PFSK-1 (cell line): ENCODE results near the gene LRRC4C.

Experiments
- FOXP2 ChIP-seq: optimal IDR thresholded peaks from 2 replicates; pipeline ENCODE3; 2011; ENCODE audit warnings: borderline replicate concordance, control low read depth, inconsistent platforms; ENCODE audit not compliant: insufficient read depth; ENCODE audit errors: extremely low read length, extremely low read depth
- POLR2AphosphoS5 ChIP-seq: IDR thresholded peaks from 2 replicates; pipeline ENCODE4 v1.6.1; 2012; ENCODE audit warnings: low read depth, mild to moderate bottlenecking, control low read depth, low read length, moderate library complexity
- REST ChIP-seq, 2 experiments: IDR thresholded peaks; 2 replicates each; pipeline versions ENCODE4 v1.6.1 to v1.8.0; 2011 to 2012; ENCODE audit warnings: low read depth in 2 of 2, low read length in 2 of 2, control low read depth in 1 of 2, inconsistent platforms in 1 of 2, mild to moderate bottlenecking in 1 of 2, moderate library complexity in 1 of 2; ENCODE audit not compliant: insufficient read depth in 1 of 2
- SIN3A ChIP-seq: IDR thresholded peaks from 2 replicates; pipeline ENCODE4 v1.6.1; 2012; ENCODE audit warnings: mild to moderate bottlenecking, low read length, moderate library complexity, borderline replicate concordance; ENCODE audit not compliant: insufficient read depth
- TAF1 ChIP-seq: IDR thresholded peaks from 2 replicates; pipeline ENCODE4 v1.6.1; 2012; ENCODE audit warnings: low read length, control low read depth, borderline replicate concordance; ENCODE audit not compliant: insufficient read depth

Gene LRRC4C

GRCh38 chr11:40269865-40270264 lies 1189.6 kb downstream of the LRRC4C start:
- TF ChIP-seq FOXP2: no peak
- no peak for TF ChIP-seq REST (IDR thresholded peaks at IDR 0.05; ENCODE audit: insufficient read depth in 1 of 2, low read depth in 2 of 2, low read length in 2 of 2)
- no peak for TF ChIP-seq TAF1
- TF ChIP-seq POLR2AphosphoS5: no peak

- TF ChIP-seq REST (IDR thresholded peaks at IDR 0.05; ENCODE audit: insufficient read depth in 1 of 2, low read depth in 2 of 2, low read length in 2 of 2) (no peak), SIN3A (no peak), FOXP2 (no peak), POLR2AphosphoS5 (no peak), TAF1 (no peak)
Observed at GRCh38 chr11:40268551-40268950, 1190.9 kb downstream of the LRRC4C start.

- TF ChIP-seq FOXP2 (no peak), POLR2AphosphoS5 (no peak), SIN3A (no peak), TAF1 (no peak)
Observed at GRCh38 chr11:40255457-40255856, 1204.0 kb downstream of the LRRC4C start.

GRCh38 chr11:40253166-40253565 lies 1206.3 kb downstream of the LRRC4C start:
- TF ChIP-seq SIN3A (no peak), POLR2AphosphoS5 (no peak)

GRCh38 chr11:40252236-40252635 lies 1207.2 kb downstream of the LRRC4C start:
- TF ChIP-seq TAF1 (no peak), SIN3A (no peak), POLR2AphosphoS5 (no peak), FOXP2 (no peak), REST (IDR thresholded peaks at IDR 0.05; ENCODE audit: insufficient read depth in 1 of 2, low read depth in 2 of 2, low read length in 2 of 2) (no peak)

GRCh38 chr11:40246983-40247382 lies 1212.5 kb downstream of the LRRC4C start:
- no peak for TF ChIP-seq REST (IDR thresholded peaks at IDR 0.05; ENCODE audit: insufficient read depth in 1 of 2, low read depth in 2 of 2, low read length in 2 of 2)
- TF ChIP-seq FOXP2: no peak
- no peak for TF ChIP-seq POLR2AphosphoS5
- TF ChIP-seq SIN3A: no peak
- TF ChIP-seq TAF1: no peak
